ENCODE data around the gene TERF2IP.

TERF2IP gene

GRCh38 chr16:75687361-75687760, 39.8 kb downstream of the TERF2IP start:
- no peak overlapping the region for H3K9ac ChIP-seq (ENCODE audit: low read length)
- H3K36me3 ChIP-seq (ENCODE audit: insufficient read depth, low read length): no peaks in the 10 kb centered on the region
- H3K27ac ChIP-seq (ENCODE audit: low read depth, low read length): no peak overlapping the region
- no peaks in the 10 kb centered on the region for H3K9me3 ChIP-seq (ENCODE audit: low read length)
- H3K27me3 ChIP-seq (ENCODE audit: control insufficient read depth in 1 of 2, insufficient read depth in 2 of 2, low read length in 2 of 2): no peaks in the 10 kb centered on the region
- H3K4me3 ChIP-seq (ENCODE audit: low read depth in 1 of 2, low read length in 2 of 2): no peak overlapping the region
- H3K4me1 ChIP-seq (ENCODE audit: insufficient read depth, low read length): no peaks in the 10 kb centered on the region

GRCh38 chr16:75695708-75696107, 48.1 kb downstream of the TERF2IP start:
- H3K4me1 ChIP-seq (ENCODE audit: insufficient read depth, low read length): no peaks in the 10 kb centered on the region
- H3K4me3 ChIP-seq (ENCODE audit: low read depth in 1 of 2, low read length in 2 of 2): no peak overlapping the region
- no peak overlapping the region for H3K9ac ChIP-seq (ENCODE audit: low read length)
- no peak overlapping the region for H3K27ac ChIP-seq (ENCODE audit: low read depth, low read length)
- no peaks in the 10 kb centered on the region for H3K36me3 ChIP-seq (ENCODE audit: insufficient read depth, low read length)
- no peaks in the 10 kb centered on the region for H3K9me3 ChIP-seq (ENCODE audit: low read length)
- H3K27me3 ChIP-seq (ENCODE audit: control insufficient read depth in 1 of 2, insufficient read depth in 2 of 2, low read length in 2 of 2): no peaks in the 10 kb centered on the region

GRCh38 chr16:75697571-75697970, 50.0 kb downstream of the TERF2IP start:
- no peaks in the 10 kb centered on the region for H3K9me3 ChIP-seq (ENCODE audit: low read length)

DNA sequence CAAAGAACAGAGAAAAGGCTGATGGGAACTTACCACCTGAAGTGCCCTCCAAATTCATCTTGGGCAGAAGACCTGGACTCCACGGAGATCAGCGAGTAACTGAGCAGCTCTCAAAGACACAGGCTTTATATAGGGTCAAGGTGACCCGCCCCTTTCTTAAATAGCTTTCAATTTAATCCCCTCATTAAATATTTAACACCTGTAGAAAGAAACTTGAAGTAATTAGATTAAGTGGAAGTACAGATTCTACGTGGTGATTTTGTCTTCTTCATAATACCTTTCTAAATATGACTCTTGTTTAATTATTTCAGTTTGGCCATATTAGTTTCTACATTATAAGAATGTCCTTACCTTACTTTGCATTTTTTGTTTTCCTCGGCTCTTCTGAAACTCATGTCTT, 53.8 kb downstream of the TERF2IP start, which contains the start of gene DUXB:
DUXB (minus strand) TSS at position 101 of the 400 bp plus-strand sequence; CDS start at position 58, 43 bp downstream.
- no peaks in the 10 kb centered on the region for H3K9me3 ChIP-seq (ENCODE audit: low read length)
- H3K27ac ChIP-seq (ENCODE audit: low read depth, low read length): no peak within 1 kb of the TSS
- H3K9ac ChIP-seq (ENCODE audit: low read length): no peak within 1 kb of the TSS
- H3K4me3 ChIP-seq (ENCODE audit: low read depth in 1 of 2, low read length in 2 of 2): no peak within 1 kb of the TSS
- no peaks in the 10 kb centered on the region for H3K4me1 ChIP-seq (ENCODE audit: insufficient read depth, low read length)
- H3K36me3 ChIP-seq (ENCODE audit: insufficient read depth, low read length): no peaks in the 10 kb centered on the region
- H3K27me3 ChIP-seq (ENCODE audit: control insufficient read depth in 1 of 2, insufficient read depth in 2 of 2, low read length in 2 of 2): no peaks in the 10 kb centered on the region

More at GRCh38 chr16:75697571-75697970, 50.0 kb downstream of the TERF2IP start:
- H3K27me3 ChIP-seq (ENCODE audit: control insufficient read depth in 1 of 2, insufficient read depth in 2 of 2, low read length in 2 of 2): no peaks in the 10 kb centered on the region
- no peaks in the 10 kb centered on the region for H3K4me1 ChIP-seq (ENCODE audit: insufficient read depth, low read length)
- H3K9ac ChIP-seq (ENCODE audit: low read length): no peak overlapping the region
- H3K36me3 ChIP-seq (ENCODE audit: insufficient read depth, low read length): no peaks in the 10 kb centered on the region
- no peak overlapping the region for H3K4me3 ChIP-seq (ENCODE audit: low read depth in 1 of 2, low read length in 2 of 2)
- no peak overlapping the region for H3K27ac ChIP-seq (ENCODE audit: low read depth, low read length)

DNA sequence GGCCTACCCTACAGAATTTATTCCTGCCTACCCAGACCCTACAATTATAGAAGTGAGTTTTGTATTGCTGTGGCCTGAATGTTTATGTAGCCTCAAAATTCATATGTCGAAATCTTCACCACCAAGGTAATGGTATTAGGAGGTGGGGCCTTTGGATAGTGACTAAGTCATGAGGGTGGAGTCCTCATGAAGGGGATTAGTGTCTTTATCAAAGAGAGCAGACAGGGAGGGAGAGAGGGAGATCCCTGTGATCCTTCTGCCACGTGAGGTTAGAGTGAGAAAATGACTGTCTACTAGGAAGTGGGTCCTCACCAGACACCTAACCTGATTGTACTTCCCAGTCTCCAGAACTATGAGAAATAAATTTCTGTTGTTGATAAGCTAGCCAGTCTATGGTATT, 54.7 kb downstream of the TERF2IP start:
- H3K4me3 ChIP-seq (ENCODE audit: low read depth in 1 of 2, low read length in 2 of 2): no peak overlapping the region
- H3K36me3 ChIP-seq (ENCODE audit: insufficient read depth, low read length): no peaks in the 10 kb centered on the region
- H3K9ac ChIP-seq (ENCODE audit: low read length): no peak overlapping the region
- H3K27ac ChIP-seq (ENCODE audit: low read depth, low read length): no peak overlapping the region
- H3K27me3 ChIP-seq (ENCODE audit: control insufficient read depth in 1 of 2, insufficient read depth in 2 of 2, low read length in 2 of 2): no peaks in the 10 kb centered on the region
- no peaks in the 10 kb centered on the region for H3K4me1 ChIP-seq (ENCODE audit: insufficient read depth, low read length)
- no peaks in the 10 kb centered on the region for H3K9me3 ChIP-seq (ENCODE audit: low read length)

GRCh38 chr16:75703306-75703705, 55.7 kb downstream of the TERF2IP start:
- no peaks in the 10 kb centered on the region for H3K36me3 ChIP-seq (ENCODE audit: insufficient read depth, low read length)
- H3K4me3 ChIP-seq (ENCODE audit: low read depth in 1 of 2, low read length in 2 of 2): no peak overlapping the region
- no peaks in the 10 kb centered on the region for H3K27me3 ChIP-seq (ENCODE audit: control insufficient read depth in 1 of 2, insufficient read depth in 2 of 2, low read length in 2 of 2)
- H3K27ac ChIP-seq (ENCODE audit: low read depth, low read length): no peak overlapping the region
- H3K9me3 ChIP-seq (ENCODE audit: low read length): no peaks in the 10 kb centered on the region
- H3K9ac ChIP-seq (ENCODE audit: low read length): no peak overlapping the region
- no peaks in the 10 kb centered on the region for H3K4me1 ChIP-seq (ENCODE audit: insufficient read depth, low read length)
